GM19239 (cell line): ENCODE measurements around the gene STEAP1B.

Experiments used
- DNase-seq: peaks from one replicate; pipeline ENCODE4 v3.0.0; 2011; ENCODE audit warnings: low spot score; ENCODE audit not compliant: insufficient read length
- FAIRE-seq: peaks from 2 replicates; lab custom pipeline; 2011; peaks lifted over from hg19 to GRCh38; lab: Jason Lieb, UNC

Gene STEAP1B

GRCh38 chr7:22413211-22413610 is 86.8 kb downstream of the STEAP1B start:
- DNase-seq: no peak
- no peak for FAIRE-seq

GRCh38 chr7:22411977-22412693 is 87.9 kb downstream of the STEAP1B start:
- FAIRE-seq: no peak
- no peak for DNase-seq

GRCh38 chr7:22406715-22407114 is 93.3 kb downstream of the STEAP1B start:
- FAIRE-seq (no peak), DNase-seq (no peak)

GRCh38 chr7:22404421-22405023 is 95.5 kb downstream of the STEAP1B start:
- DNase-seq (no peak), FAIRE-seq (no peak)

- DNase-seq (no peak), FAIRE-seq (no peak)
These were observed 96.6 kb downstream of the STEAP1B start for GRCh38 chr7:22403344-22403743.

GRCh38 chr7:22402250-22402649 is 97.7 kb downstream of the STEAP1B start:
- no peak for FAIRE-seq
- no peak for DNase-seq

- FAIRE-seq (no peak), DNase-seq (no peak)
These were observed 98.9 kb downstream of the STEAP1B start for GRCh38 chr7:22400936-22401553.

GRCh38 chr7:22400150-22400814 is 99.7 kb downstream of the STEAP1B start:
- FAIRE-seq: no peak

GRCh38 chr7:22399546-22399945 is 100.4 kb downstream of the STEAP1B start:
- DNase-seq: no peak
- no peak for FAIRE-seq

More at GRCh38 chr7:22400150-22400814, 99.7 kb downstream of the STEAP1B start:
- DNase-seq: no peak

GRCh38 chr7:22399091-22399490 is 100.9 kb downstream of the STEAP1B start:
- FAIRE-seq (no peak), DNase-seq (no peak)

GRCh38 chr7:22397981-22398380 is 102.0 kb downstream of the STEAP1B start:
- DNase-seq (no peak), FAIRE-seq (no peak)

GRCh38 chr7:22395222-22395621 is 104.8 kb downstream of the STEAP1B start:
- DNase-seq (no peak), FAIRE-seq (no peak)

GRCh38 chr7:22394739-22395138 is 105.2 kb downstream of the STEAP1B start:
- no peak for DNase-seq
- no peak for FAIRE-seq

GRCh38 chr7:22393913-22394729 is 105.9 kb downstream of the STEAP1B start:
- no peak for DNase-seq
- no peak for FAIRE-seq

- DNase-seq: no peak
- no peak for FAIRE-seq
These were observed 109.5 kb downstream of the STEAP1B start for GRCh38 chr7:22390516-22390915.

- DNase-seq: no peak
- no peak for FAIRE-seq
These were observed 110.1 kb downstream of the STEAP1B start for GRCh38 chr7:22389892-22390291.

GRCh38 chr7:22387583-22387982 is 112.4 kb downstream of the STEAP1B start:
- DNase-seq (no peak), FAIRE-seq (no peak)

GRCh38 chr7:22386865-22387264 is 113.1 kb downstream of the STEAP1B start:
- DNase-seq (no peak), FAIRE-seq (no peak)

GRCh38 chr7:22386206-22386858 is 113.7 kb downstream of the STEAP1B start:
- DNase-seq (no peak), FAIRE-seq (peak; percentile 26)

GRCh38 chr7:22385326-22385725 is 114.7 kb downstream of the STEAP1B start:
- DNase-seq: no peak
- FAIRE-seq: peak; percentile 78
